Measurements from ENCODE around the gene VLDLR.

- TF ChIP-seq CTCF (IDR thresholded peaks at IDR 0.05): no peak
- TF ChIP-seq POLR2A (IDR thresholded peaks at IDR 0.05): no peak
Measured at GRCh38 chr9:2603621-2604020, 18.0 kb upstream of the VLDLR start.
